ENCODE results near the gene RHBDL1.

Gene RHBDL1

DNA sequence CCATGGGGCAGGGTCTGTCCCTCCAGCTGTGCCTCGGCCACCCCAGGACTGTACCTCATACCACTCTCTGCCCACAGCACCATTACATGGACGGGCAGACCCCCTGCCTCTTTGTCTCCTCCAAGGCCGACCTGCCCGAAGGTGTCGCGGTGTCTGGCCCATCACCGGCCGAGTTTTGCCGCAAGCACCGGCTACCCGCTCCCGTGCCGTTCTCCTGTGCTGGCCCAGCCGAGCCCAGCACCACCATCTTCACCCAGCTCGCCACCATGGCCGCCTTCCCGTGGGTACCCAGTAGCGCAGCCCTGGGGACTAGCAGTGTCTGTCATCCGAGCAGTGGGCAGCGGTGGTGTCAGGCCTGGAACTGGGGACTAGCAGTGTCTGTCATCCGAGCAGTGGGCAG lies 2.6 kb upstream of the RHBDL1 start:
- in situ Hi-C loops (cut with MboI; ENCODE audit: low sequenced_read_pairs): no loop called here

DNA sequence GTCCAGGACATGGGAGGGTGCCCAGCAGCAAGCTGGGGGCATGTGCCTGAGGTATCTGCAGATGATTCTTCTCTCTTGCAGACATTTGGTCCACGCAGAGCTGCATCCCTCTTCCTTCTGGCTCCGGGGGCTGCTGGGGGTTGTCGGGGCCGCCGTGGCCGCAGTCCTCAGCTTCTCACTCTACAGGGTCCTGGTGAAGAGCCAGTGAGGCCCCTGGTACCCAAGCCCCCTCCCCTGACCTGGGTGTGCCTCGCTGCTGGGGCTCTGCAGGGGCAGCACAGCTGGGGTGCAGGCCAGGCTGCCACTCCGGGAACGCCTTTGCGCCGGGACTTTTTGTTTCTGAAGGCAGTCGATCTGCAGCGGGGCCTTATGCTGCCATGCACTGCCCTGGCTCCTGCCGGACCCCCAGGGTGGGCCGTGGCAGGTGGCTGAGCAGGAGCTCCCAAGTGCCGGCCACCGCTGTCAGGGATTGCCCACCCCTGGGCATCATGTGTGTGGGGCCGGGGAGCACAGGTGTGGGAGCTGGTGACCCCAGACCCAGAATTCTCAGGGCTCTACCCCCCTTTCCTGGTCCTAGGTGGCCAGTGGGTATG lies 2.0 kb upstream of the RHBDL1 start:
- in situ Hi-C loops (cut with MboI; ENCODE audit: low sequenced_read_pairs): no loop called here

DNA sequence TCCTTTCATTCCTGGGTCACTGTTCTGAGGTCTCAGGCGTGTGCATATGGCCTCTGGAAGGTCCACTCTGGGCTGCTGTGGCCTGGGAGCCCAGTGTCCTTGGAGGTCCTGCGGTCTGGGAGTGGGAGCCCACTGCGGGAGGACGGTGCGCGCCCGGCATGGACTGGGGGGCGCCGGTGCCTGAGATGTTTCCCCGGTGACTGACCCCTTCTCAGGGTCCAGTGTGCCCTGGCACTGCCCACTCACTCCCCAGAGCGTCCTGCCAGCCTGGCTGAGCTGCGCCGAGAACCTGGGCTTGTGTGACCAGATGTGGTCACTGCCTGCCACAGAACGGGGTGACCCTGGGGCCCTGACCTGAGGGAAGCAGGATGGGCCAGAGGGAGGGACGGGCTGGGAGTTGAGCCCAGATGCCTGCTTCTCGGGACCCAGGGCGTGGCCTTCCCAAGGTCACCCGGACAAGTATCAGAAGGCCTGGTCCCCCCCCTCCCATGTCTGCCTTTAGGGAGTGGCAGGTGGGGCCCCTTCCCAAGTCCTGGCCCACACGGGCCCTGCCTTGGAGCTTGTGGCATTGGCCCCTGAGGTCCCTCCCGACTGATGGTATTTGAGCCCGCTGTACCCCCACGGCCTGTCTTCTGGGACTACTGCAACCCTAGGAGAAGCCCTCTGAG lies 1.1 kb upstream of the RHBDL1 start:
- in situ Hi-C loops (cut with MboI; ENCODE audit: low sequenced_read_pairs): no loop called here

DNA sequence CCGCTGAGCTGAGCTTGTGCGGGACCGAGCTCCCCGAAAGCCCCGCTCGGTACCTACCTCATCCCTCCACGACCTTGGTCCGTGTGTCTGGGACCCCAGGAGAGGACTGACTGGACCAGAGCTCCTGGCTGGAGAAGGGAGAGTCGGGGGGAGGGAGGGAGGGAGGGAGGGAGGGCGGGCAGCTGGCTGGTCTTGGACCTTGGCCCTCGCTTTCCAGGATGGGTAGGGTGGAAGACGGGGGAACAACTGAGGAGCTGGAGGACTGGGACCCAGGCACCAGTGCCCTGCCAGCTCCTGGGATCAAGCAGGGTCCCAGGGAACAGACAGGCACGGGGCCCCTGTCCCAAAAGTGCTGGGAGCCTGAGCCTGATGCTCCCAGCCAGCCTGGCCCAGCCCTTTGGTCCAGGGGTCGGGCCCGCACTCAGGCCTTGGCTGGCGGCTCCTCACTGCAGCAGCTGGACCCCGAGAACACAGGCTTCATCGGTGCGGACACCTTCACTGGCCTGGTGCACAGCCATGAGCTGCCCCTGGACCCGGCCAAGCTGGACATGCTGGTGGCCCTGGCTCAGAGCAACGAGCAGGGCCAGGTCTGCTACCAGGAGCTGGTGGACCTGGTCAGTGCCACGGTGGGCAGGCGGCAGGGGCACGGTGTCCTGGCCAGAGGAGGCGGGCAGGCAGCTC lies 553 bp downstream of the RHBDL1 start:
- in situ Hi-C loops (cut with MboI; ENCODE audit: low sequenced_read_pairs): no loop called here

DNA sequence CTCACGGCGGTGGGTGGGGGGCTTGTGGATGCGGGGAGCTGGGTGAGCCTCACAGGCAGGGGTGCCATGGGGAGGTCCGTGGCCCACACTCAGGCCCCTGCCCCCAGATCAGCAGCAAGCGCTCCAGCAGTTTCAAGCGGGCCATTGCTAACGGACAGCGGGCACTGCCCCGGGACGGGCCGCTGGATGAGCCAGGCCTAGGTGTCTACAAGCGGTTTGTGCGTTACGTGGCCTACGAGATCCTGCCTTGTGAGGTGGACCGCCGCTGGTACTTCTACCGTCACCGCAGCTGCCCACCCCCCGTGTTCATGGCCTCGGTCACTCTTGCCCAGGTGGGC lies 1.1 kb downstream of the RHBDL1 start:
- in situ Hi-C loops (cut with MboI; ENCODE audit: low sequenced_read_pairs): no loop called here

DNA sequence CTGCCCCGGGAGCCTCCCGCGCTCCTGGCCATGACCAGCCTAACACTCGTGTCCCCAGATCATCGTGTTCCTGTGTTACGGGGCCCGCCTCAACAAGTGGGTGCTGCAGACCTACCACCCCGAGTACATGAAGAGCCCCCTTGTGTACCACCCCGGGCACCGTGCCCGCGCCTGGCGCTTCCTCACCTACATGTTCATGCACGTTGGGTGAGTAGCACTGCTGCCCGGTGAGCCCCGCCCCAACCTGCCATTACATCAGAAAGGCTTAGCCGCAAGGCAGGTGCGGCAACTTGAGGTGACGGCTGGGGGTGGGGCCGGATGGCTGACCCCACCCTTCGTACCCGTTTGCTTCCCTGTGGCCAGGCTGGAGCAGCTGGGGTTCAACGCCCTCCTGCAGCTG lies 1.4 kb downstream of the RHBDL1 start:
- in situ Hi-C loops (cut with MboI; ENCODE audit: low sequenced_read_pairs): no loop called here

DNA sequence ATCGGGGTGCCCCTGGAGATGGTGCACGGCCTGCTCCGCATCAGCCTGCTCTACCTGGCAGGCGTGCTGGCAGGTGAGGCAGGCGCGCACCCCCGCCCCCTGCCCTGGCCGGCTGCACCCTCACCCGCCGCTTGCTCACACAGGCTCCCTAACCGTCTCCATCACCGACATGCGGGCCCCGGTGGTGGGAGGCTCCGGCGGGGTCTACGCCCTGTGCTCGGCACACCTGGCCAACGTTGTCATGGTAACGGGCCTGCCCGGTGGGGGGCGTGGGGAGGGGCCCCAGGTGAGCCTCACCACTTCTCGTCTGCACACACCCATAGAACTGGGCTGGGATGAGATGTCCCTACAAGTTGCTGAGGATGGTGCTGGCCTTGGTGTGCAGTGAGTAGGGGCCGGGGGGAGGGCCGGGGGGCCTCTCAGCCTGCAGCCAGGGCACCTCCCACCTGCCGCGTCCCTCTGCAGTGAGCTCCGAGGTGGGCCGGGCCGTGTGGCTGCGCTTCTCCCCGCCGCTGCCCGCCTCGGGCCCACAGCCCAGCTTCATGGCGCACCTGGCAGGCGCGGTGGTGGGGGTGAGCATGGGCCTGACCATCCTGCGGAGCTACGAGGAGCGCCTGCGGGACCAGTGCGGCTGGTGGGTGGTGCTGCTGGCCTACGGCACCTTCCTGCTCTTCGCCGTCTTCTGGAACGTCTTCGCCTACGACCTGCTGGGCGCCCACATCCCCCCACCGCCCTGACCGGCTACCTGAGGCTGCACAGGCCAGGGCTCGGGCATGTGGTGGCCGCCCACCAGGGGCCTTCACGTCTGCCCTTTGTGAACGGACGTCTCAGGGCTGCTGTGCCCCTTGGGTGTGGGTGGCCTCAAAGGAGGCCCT lies 2.1 kb downstream of the RHBDL1 start:
- in situ Hi-C loops (cut with MboI; ENCODE audit: low sequenced_read_pairs): no loop called here

DNA sequence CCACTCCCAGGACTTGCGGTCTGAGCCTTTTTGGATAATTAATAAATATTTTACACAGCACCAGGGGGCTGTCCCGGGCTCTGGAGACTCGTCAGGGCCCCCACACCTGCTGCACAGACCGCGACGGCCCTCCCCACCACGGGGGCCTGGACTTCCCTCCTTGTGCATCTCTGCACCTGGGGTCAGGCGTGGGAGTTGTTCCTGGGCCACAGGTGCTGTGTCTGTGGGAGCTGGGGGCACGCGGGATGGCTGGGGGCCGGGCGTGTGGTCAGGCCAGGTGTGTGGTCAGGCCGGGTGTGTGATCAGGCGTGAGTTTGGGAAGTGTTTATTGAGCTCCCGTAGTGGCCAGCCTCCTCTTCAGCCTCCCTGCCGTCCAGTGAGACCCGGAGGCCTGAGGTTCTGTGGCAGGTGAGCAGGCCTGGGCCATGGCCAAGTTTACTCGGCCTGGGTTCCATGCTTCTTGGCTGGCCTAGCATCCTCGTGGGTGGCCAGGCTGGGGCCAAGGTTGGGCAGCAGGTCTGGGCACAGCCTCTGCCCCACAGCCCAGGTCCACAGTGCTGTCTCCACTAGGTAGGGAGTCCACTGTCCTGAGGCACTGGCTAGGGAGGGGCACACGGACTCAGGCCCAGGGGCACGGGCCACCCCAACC lies 2.9 kb downstream of the RHBDL1 start:
- in situ Hi-C loops (cut with MboI; ENCODE audit: low sequenced_read_pairs): no loop called here

DNA sequence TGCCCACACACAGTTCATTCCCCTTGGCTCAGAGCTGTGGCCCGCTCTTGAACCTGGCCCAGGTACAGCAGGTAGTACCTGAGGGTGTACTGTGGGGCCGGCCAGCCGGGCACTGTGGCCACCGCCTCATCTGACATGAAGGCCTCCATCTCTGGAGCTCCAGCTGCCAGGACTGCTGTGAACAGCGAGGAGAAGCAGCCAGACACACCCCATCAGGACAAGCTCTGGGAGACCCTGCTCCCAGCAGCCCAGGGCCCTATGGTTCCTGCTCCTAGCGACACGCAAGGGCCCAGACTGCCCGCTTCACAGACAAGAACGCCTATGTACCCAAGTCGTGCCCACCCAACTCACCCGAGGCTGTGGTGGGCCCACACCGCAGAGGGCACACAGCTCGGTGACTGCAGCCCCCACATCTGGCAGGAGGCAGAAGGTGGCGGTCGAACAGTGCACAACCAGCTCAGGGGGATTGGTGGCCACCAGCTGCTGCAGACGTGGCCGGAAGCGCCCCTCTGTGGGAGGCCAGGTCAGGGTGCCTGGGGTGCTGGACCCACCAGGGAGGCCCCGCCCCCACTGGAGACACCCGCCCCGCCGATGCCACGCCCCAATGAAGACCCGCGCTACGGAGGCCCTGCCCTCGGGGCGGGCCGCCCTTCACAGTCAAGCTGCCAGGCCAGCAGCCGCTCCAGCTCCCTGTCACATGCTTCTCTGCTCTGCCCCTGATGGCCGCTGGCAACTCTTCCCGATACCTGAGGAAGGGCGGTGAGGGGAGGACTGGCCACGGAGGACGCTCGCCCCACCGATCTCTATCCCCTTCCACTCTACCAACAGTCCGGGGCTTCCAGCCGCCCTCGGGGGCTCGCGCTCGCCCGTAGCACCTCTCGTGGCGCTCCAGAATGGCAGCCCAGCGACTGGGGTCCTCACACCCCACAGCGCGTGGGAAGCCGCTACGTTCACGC lies 3.7 kb downstream of the RHBDL1 start:
- in situ Hi-C loops (cut with MboI; ENCODE audit: low sequenced_read_pairs): no loop called here

DNA sequence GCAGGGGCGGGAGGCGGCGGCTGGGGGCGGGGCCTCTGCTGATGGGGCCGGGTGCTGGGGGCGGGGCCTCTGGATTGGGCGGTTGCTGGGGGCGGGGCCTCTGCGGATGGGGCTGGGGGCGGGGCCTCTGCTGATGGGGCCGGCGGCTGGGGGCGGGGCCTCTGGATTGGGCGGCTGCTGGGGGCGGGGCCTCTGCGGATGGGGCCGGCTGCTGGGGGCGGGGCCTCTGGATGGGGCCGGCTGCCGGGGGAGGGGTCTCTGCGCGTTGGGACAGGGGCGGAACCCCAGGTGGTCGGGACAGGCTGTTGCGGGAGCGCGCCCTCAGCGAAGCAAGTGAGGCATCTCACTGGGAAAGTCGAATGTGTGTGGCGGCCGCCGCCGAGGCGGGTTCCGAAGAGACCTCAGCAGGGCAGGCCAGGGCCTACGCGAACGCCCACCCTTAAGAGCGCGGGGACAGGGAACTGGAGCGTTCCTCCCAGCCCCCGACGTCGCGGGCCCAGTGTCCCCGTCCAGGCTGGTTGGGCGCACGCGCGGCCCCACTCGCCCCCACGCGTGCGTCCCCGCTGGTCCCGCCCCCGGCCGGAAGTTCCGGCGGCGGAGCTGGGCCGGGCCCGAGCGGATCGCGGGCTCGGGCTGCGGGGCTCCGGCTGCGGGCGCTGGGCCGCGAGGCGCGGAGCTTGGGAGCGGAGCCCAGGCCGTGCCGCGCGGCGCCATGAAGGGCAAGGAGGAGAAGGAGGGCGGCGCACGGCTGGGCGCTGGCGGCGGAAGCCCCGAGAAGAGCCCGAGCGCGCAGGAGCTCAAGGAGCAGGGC lies 4.5 kb downstream of the RHBDL1 start, which contains the start of gene STUB1:
TSS of gene STUB1 (plus strand) at position 597 of the 811 bp plus-strand sequence. CDS start at position 713, 116 bp downstream.
- in situ Hi-C loops (cut with MboI; ENCODE audit: low sequenced_read_pairs): no loop called here

DNA sequence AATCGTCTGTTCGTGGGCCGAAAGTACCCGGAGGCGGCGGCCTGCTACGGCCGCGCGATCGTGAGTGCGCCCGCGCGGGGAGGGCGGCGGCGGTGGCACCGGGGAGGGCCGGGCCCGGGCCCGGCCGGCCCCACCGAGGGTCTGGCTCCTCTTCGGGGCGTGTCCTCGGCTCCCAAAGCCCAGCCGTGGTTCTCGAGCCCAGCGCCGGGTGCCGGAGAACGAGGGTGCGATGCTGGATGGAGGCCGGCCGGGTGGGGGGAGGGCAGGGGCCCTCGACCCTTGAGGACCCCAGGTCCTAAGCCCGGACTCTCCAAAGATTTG lies 5.1 kb downstream of the RHBDL1 start:
- in situ Hi-C loops (cut with MboI; ENCODE audit: low sequenced_read_pairs): no loop called here

DNA sequence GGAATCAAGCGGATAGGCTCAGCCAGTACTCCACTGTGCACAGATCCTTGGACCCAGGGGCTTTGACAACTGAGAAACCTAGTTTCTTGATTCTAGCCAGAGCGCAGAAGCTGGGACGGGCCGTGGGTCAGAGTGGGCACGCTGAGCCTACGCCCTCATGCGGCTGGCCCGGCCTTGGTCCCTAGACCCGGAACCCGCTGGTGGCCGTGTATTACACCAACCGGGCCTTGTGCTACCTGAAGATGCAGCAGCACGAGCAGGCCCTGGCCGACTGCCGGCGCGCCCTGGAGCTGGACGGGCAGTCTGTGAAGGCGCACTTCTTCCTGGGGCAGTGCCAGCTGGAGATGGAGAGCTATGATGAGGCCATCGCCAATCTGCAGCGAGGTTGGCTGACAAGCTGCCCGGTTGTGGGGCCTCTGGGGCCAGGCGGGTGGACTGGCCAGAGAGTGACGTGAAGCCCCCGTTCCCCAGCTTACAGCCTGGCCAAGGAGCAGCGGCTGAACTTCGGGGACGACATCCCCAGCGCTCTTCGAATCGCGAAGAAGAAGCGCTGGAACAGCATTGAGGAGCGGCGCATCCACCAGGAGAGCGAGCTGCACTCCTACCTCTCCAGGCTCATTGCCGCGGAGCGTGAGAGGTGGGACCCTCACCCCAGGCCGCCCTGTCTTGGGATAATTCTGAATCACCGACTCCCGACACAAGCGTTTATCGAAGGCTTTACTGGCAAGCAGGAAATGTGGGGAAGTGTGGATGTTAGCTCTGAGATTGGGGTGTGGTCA lies 5.7 kb downstream of the RHBDL1 start:
- in situ Hi-C loops (cut with MboI; ENCODE audit: low sequenced_read_pairs): no loop called here

DNA sequence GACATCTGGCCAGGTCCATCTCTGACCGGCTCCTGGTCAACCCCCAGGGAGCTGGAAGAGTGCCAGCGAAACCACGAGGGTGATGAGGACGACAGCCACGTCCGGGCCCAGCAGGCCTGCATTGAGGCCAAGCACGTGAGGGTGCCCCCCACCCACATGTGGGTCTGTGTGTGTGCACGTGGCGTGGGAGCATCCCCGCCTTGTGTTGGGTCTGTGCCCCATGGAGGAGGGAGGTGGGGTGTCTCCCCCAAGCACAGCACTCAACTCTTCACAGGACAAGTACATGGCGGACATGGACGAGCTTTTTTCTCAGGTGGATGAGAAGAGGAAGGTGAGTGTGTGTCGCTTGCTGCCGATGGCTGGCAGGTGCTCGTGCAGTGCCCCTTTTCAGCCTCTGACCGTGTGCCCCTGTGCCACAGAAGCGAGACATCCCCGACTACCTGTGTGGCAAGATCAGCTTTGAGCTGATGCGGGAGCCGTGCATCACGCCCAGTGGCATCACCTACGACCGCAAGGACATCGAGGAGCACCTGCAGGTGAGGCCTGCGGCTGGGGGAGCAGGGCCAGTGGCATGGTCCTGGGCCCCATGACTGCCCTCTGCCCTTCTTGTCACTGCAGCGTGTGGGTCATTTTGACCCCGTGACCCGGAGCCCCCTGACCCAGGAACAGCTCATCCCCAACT lies 6.4 kb downstream of the RHBDL1 start:
- in situ Hi-C loops (cut with MboI; ENCODE audit: low sequenced_read_pairs): no loop called here

DNA sequence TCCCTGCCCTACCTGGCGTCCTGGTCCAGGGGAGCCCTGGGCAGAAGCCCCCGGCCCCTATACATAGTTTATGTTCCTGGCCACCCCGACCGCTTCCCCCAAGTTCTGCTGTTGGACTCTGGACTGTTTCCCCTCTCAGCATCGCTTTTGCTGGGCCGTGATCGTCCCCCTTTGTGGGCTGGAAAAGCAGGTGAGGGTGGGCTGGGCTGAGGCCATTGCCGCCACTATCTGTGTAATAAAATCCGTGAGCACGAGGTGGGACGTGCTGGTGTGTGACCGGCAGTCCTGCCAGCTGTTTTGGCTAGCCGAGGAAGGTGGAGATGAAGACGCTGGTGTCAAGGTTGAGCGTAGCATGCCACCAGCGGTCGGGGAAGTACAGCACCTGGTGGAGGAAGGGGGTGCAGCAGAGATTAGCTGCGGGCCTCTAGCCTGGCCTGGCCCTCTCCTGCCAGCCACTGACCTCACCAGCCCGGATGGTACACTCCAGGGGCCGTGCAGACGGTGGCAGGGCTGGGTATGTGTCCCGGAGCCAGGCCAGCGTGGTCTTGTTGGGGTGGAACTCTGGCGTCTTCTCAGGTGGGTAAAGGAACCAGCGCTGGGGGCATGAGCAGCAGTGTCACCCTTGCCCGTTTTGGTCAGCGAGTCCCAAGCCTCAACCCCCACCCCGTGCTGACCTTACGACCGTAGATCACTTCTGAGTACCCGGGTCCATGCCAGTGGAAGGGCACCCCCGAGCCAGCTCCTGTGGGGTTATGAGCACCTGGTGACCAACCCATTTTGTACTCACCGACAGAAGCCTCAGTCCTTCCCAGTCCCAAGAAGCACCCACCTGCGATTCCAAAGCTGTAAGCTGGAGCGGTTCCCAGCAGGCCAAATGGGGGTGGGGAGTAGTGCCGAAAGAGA lies 7.3 kb downstream of the RHBDL1 start:
- in situ Hi-C loops (cut with MboI; ENCODE audit: low sequenced_read_pairs): no loop called here

DNA sequence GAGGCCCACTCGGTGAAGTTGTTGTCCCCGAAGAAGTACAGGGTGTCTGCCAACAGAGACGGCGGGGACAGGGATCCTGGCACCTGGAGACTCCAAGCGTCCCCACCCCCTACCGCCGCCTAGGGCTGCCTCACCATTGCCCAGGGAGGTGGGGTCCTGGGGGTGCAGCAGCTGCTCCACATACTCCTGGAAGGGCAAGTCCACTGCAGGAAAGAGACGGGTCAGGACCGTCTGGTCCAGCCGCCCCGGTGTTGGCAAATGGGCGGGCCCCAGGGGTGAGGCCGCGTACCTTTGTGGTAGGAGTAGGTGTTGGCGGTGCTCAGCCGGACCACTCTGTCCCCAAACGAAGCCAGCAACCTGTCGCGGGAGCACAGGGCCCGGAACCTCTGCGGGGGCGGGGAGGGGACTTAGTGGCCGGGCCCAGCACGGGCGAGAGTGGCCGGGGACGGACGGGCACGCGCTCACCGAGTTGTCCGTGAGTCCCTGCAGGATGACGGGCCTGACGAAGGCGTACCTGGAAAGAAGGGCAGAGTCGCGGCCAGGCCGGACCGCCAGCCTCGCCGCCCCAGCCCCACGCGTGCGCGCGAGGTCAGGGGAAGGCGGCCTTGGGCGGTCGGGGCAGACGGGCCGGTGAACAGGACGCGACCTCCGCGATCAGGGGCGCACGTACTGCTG lies 8.1 kb downstream of the RHBDL1 start:
- in situ Hi-C loops (cut with MboI; ENCODE audit: low sequenced_read_pairs): no loop called here

DNA sequence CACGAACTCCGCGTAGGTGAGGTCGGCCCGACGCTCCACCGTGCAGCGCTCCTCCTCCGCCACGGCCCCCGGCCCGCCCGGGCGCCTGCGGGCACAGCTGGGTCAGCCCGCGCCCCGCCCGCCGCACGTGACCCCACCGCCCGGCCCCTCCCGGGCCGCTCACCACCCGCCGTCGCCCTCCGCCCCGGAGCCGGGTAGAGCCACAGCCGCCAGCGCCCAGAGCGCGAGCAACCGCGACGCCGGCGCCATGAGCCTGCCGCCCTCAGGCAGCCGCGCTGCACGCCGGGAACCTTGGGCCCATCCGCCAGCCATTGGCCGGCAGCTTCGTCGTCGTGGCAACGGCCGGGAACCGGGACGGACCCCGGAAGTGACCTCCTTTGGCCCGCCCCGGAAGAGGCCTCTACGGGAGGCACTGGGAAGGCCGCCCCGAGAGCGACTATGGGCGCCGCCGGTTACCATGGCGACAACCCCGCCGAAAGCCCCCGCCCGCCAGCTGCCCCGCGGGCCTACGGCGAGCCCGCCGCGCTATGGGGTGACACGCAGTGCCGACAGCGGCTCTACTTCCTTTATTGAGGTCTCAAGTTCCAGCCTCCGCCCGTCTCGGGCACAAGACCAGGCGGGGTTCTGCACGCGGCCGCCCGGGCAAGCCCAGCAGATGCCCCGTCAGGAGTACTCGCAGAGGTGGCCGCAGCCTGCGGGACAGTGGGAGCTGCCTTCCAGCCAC lies 8.8 kb downstream of the RHBDL1 start, which contains the start of gene JMJD8:
TSS of gene JMJD8 (minus strand) at position 264 of the 724 bp plus-strand sequence. CDS start at position 249, 15 bp downstream.
- in situ Hi-C loops (cut with MboI; ENCODE audit: low sequenced_read_pairs): no loop called here

All from hTERT RPE-1 (cell line).